ENCODE results near the gene USP9X. TPM values are rescaled to one million over a fixed set of nuclear protein-coding genes. Genes with fewer than 3 reads are reported as not detected.

The USP9X gene
- total and polyA plus RNA-seq, 9 of the 15 experiments (the other 6 are each of a cell fraction or from before 2014, with no cell fraction given) = 10.9 to 47.8 (median 29.5) TPM

DNA sequence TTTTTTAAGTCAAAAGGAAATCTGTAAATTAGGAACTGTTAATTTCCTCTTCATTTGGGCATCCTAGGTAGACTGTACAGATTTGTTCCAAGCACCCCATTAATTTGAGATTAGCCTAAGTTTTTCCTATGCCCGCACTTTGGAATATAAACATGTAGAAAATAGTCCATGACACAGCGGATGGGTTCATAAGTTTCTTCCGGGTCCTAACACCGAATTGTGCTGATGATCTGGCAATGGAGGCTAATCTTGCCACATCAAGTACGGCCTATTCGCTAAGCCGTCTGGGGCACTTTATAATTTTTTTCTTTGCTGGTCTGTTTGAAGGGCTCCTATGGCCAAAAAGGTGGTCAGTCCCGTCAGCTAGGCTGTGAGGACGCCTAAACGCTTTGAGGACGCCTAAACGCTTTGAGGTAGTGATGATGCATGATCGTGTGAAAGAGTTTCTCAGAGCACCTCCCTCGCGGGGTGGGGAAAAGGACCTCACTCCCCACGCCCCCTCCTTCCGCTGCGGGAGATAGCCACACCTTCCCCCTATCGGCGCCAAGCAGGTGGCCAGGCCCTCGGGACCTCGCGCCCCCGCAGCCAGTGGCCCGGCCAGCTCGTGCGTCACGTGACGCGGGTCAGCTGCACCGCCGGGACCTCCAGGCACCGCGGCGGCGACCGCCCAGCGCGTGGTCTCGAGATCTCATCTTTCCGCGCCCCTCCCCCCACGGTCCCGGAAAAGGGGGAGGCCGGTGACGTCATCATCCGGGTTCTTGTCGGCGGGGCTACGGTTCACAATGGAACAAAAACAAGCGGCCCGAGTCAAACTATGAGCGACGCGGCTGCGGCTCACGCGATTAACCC lies 977 bp upstream of the USP9X start (continued):
- TF ChIP-seq, protein P1, sequence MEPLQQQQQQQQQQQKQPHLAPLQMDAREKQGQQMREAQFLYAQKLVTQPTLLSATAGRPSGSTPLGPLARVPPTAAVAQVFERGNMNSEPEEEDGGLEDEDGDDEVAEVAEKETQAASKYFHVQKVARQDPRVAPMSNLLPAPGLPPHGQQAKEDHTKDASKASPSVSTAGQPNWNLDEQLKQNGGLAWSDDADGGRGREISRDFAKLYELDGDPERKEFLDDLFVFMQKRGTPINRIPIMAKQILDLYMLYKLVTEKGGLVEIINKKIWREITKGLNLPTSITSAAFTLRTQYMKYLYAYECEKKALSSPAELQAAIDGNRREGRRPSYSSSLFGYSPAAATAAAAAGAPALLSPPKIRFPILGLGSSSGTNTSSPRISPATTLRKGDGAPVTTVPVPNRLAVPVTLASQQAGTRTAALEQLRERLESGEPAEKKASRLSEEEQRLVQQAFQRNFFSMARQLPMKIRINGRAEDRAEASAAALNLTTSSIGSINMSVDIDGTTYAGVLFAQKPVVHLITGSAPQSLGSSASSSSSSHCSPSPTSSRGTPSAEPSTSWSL (CRISPR knock-in tag; IDR thresholded peaks at IDR 0.05; ENCODE audit: borderline replicate concordance) = no peak; the same call in 1 of the 2 replicates
- TF ChIP-seq SLC30A9 (CRISPR knock-in tag; IDR thresholded peaks at IDR 0.05) = no peak
- no peak for TF ChIP-seq STAT5B (CRISPR knock-in tag; IDR thresholded peaks at IDR 0.05)
- peak; percentile 94 for TF ChIP-seq ATF2 (CRISPR knock-in tag; IDR thresholded peaks at IDR 0.05)
- no peak for TF ChIP-seq ZNF764 (CRISPR knock-in tag; IDR thresholded peaks at IDR 0.05; ENCODE audit: low read depth)
- peak; percentile 90 for TF ChIP-seq PCBP1 (IDR thresholded peaks at IDR 0.05; ENCODE audit: low read depth, low read length, poor library complexity, severe bottlenecking)
- TF ChIP-seq SMC3 (conservative IDR thresholded peaks at IDR 0.05; ENCODE audit: insufficient read depth, low read depth, low read length) = no peak
- 0 out of 2 replicates have a peak, but pooled peaks have one; percentile 19 for TF ChIP-seq TCF7 (IDR thresholded peaks at IDR 0.05; ENCODE audit: borderline replicate concordance)
- TF ChIP-seq ZEB2 (IDR thresholded peaks at IDR 0.05) = no peak; the same call in 1 of the 2 replicates
- peak; percentile 80 for TF ChIP-seq NFIC (IDR thresholded peaks at IDR 0.05)
- no peak for TF ChIP-seq HOMEZ (CRISPR knock-in tag; IDR thresholded peaks at IDR 0.05)
- peak; percentile 84 for TF ChIP-seq EP400 (IDR thresholded peaks at IDR 0.05)
- TF ChIP-seq SETDB1 (IDR thresholded peaks at IDR 0.05; ENCODE audit: low read length) = no peak
- 0 out of 2 replicates have a peak, but pooled peaks have one; percentile 53 for TF ChIP-seq FOXP1 (CRISPR knock-in tag; IDR thresholded peaks at IDR 0.05)
- TF ChIP-seq USF1 (CRISPR knock-in tag; IDR thresholded peaks at IDR 0.05) = peak; percentile 99
- no peak for TF ChIP-seq POU5F1 (IDR thresholded peaks at IDR 0.05; ENCODE audit: borderline replicate concordance, low read depth, low read length, partially characterized antibody)
- TF ChIP-seq BRF1 (IDR thresholded peaks at IDR 0.05; ENCODE audit: borderline replicate concordance, extremely low read depth, insufficient read length) = no peak
- TF ChIP-seq HDAC1 (IDR thresholded peaks at IDR 0.05) = no peak; a peak in 1 of 4 replicates
- TF ChIP-seq HMG20B (CRISPR knock-in tag; IDR thresholded peaks at IDR 0.05) = no peak
- TF ChIP-seq ERF (CRISPR knock-in tag; IDR thresholded peaks at IDR 0.05) = no peak
- peak; percentile 21; the same call in 1 of the 2 replicates for TF ChIP-seq ZNF384 (IDR thresholded peaks at IDR 0.05; ENCODE audit: low read depth, low read length)
- TF ChIP-seq ILF3 (IDR thresholded peaks at IDR 0.05; ENCODE audit: borderline replicate concordance) = no peak
- TF ChIP-seq ZNF12 (CRISPR knock-in tag; IDR thresholded peaks at IDR 0.05) = no peak
